ENCODE results near the gene GRK1. TPM values are rescaled to one million over a fixed set of nuclear protein-coding genes. Genes with fewer than 3 reads are reported as not detected.

The GRK1 gene
- total RNA-seq, 1 experiment from 2014 or later = not detected

GRCh38 chr13:113668491-113668971, 1.5 kb downstream of the GRK1 start:
- peaks cover 58% of the 10 kb centered on the region for H3K27me3 ChIP-seq (ENCODE audit: insufficient read depth, low read depth)
- intact Hi-C loops (cut with micrococcal nuclease; ENCODE audit: unreplicated experiment) = no loop called here
- ChIA-PET CTCF (no interaction called here), POLR2A (ENCODE audit: unreplicated experiment) (no interaction called here)
- no peak overlapping the region for H3K4me2 ChIP-seq
- H3K9me2 ChIP-seq (ENCODE audit: insufficient read depth) = no peaks in the 10 kb centered on the region
- no peak overlapping the region for H3K27ac ChIP-seq
- BruUV-seq (replicated peaks) = no TSS peak
- H3F3A ChIP-seq (ENCODE audit: insufficient read depth, low read depth) = no peaks in the 10 kb centered on the region
- no peak overlapping the region for H2AFZ ChIP-seq
- DNase-seq = no peak
- no peaks in the 10 kb centered on the region for H4K20me1 ChIP-seq (ENCODE audit: insufficient read depth)
- TF ChIP-seq CTCF (conservative IDR thresholded peaks at IDR 0.05) (no peak), EZH2 (IDR thresholded peaks at IDR 0.05; ENCODE audit: low read depth) (no peak)
- no peak overlapping the region for H3K4me3 ChIP-seq
- H3K9me3 ChIP-seq (ENCODE audit: insufficient read depth, low read depth) = no peaks in the 10 kb centered on the region
- no peaks in the 10 kb centered on the region for H3K36me3 ChIP-seq (ENCODE audit: low read depth)
- no peaks in the 10 kb centered on the region for H3K4me1 ChIP-seq (replicated peaks; ENCODE audit: insufficient read depth)
- H3K79me2 ChIP-seq (ENCODE audit: low read depth) = no peaks in the 10 kb centered on the region

GRCh38 chr13:113669231-113669754, 2.3 kb downstream of the GRK1 start:
- BruUV-seq (replicated peaks) = no TSS peak
- no peak overlapping the region for H2AFZ ChIP-seq
- intact Hi-C loops (cut with micrococcal nuclease; ENCODE audit: unreplicated experiment) = no loop called here

GRCh38 chr13:113669755-113670341, 2.8 kb downstream of the GRK1 start:
- Histone ChIP-seq H3K27ac (no peak overlapping the region), H2AFZ (no peak overlapping the region), H3K36me3 (ENCODE audit: low read depth) (no peaks in the 10 kb centered on the region), H3K27me3 (ENCODE audit: insufficient read depth, low read depth) (peaks cover 45% of the 10 kb centered on the region), H3K9me3 (ENCODE audit: insufficient read depth, low read depth) (no peaks in the 10 kb centered on the region), H3F3A (ENCODE audit: insufficient read depth, low read depth) (no peaks in the 10 kb centered on the region), H4K20me1 (ENCODE audit: insufficient read depth) (no peaks in the 10 kb centered on the region), H3K9me2 (ENCODE audit: insufficient read depth) (no peaks in the 10 kb centered on the region), H3K4me3 (no peak overlapping the region), H3K4me2 (no peak overlapping the region), H3K79me2 (ENCODE audit: low read depth) (no peaks in the 10 kb centered on the region), H3K4me1 (replicated peaks; ENCODE audit: insufficient read depth) (no peaks in the 10 kb centered on the region)
- DNase-seq = no peak
- BruUV-seq (replicated peaks) = no TSS peak
- TF ChIP-seq CTCF (conservative IDR thresholded peaks at IDR 0.05) (no peak), EZH2 (IDR thresholded peaks at IDR 0.05; ENCODE audit: low read depth) (no peak)
- ChIA-PET POLR2A (ENCODE audit: unreplicated experiment) (no interaction called here), CTCF (no interaction called here)
- intact Hi-C loops (cut with micrococcal nuclease; ENCODE audit: unreplicated experiment) = no loop called here

More at GRCh38 chr13:113669231-113669754, 2.3 kb downstream of the GRK1 start:
- Histone ChIP-seq H3F3A (ENCODE audit: insufficient read depth, low read depth) (no peaks in the 10 kb centered on the region), H3K4me3 (no peak overlapping the region), H3K4me2 (no peak overlapping the region), H3K79me2 (ENCODE audit: low read depth) (no peaks in the 10 kb centered on the region), H3K9me2 (ENCODE audit: insufficient read depth) (no peaks in the 10 kb centered on the region), H3K36me3 (ENCODE audit: low read depth) (no peaks in the 10 kb centered on the region), H3K4me1 (replicated peaks; ENCODE audit: insufficient read depth) (no peaks in the 10 kb centered on the region), H3K9me3 (ENCODE audit: insufficient read depth, low read depth) (no peaks in the 10 kb centered on the region), H3K27ac (no peak overlapping the region), H3K27me3 (ENCODE audit: insufficient read depth, low read depth) (peaks cover 50% of the 10 kb centered on the region), H4K20me1 (ENCODE audit: insufficient read depth) (no peaks in the 10 kb centered on the region)
- TF ChIP-seq EZH2 (IDR thresholded peaks at IDR 0.05; ENCODE audit: low read depth) (no peak), CTCF (conservative IDR thresholded peaks at IDR 0.05) (no peak)
- CTCF ChIA-PET = no interaction called here
- POLR2A ChIA-PET (ENCODE audit: unreplicated experiment) = no interaction called here
- DNase-seq = no peak
